Sigmoid colon (tissue), 4 donors: Measurements from ENCODE around the gene NSMF.
A peak's percentile ranks its signal among the peaks of the same experiment; 100 is the strongest.

Source experiments
- EP300 ChIP-seq, 4 donors: sonication (generic); formaldehyde crosslinking; IDR thresholded peaks; one replicate each; pipeline ENCODE4 v1.6.1; 2017; ENCODE audit warnings: antibody characterized with exemption in 4 of 4
- POLR2A ChIP-seq, 2 donors: fragments of 450-650 bp; IDR thresholded peaks; one replicate each; pipeline ENCODE4 v1.6.1; 2016; ENCODE audit warnings: antibody characterized with exemption in 2 of 2, mild to moderate bottlenecking in 2 of 2, moderate library complexity in 2 of 2
- POLR2AphosphoS5 ChIP-seq, 4 donors: sonication (generic); formaldehyde crosslinking; IDR thresholded peaks; one replicate each; pipeline ENCODE4 v1.6.1; 2017; ENCODE audit warnings: antibody characterized with exemption in 4 of 4
- TF ChIP-seq, protein P1 (sequence below), 4 experiments: fragments of 450-650 bp in 3 of 4; fragments of 200-600 bp in 1 of 4; IDR thresholded peaks; one replicate each; pipeline ENCODE4 v1.5.1; 2016 to 2019; ENCODE audit warnings: antibody characterized with exemption in 4 of 4, mild to moderate bottlenecking in 3 of 4, moderate library complexity in 2 of 4

DNA sequence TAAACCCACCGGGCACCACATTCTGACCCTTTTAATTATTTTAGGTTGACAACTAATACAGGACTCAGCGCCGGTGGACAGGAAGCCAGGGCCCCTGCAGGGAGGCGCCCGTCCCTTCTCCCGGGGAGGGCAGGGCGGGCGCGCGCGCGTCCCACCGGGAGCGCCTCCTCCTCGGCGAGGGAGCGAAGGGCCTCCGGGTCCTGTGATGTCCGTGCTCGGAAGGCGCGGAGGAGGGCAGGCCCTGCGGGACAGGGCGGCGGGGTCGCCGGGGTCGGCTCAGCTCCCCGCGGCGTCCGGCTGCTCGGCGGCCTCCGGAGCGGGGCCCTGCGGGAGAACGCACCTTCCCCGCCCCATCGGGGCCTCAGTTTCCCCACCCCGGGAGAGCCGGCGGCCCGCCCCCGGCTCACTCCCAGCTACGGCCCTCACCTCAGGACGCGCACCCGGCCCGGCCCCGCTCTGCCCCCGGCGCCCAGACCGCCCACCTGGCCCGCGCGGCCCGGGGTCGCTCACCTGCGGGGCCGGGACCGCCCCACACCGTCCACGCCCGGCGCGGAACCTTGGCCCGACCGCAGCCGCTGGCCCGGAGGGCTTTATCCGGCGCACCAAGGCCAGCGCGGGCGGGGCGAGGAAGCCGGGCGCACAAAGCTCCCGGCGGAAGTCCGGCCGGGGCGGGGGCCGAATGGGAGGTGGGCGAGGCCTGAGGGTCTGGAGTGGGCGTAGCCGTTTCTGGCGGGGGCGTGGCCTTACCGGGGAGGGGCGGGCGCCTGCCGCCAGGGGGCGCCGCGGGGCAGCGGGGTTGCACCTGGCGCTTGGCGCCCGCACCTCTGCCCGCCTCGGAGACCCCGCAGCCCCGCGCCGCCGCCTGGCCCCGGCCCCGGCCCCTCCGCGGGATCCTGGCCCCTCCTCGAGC lies 36.3 kb downstream of the NSMF start, which contains the start of the genes EXD3 and NOXA1:
- TF ChIP-seq, protein P1, sequence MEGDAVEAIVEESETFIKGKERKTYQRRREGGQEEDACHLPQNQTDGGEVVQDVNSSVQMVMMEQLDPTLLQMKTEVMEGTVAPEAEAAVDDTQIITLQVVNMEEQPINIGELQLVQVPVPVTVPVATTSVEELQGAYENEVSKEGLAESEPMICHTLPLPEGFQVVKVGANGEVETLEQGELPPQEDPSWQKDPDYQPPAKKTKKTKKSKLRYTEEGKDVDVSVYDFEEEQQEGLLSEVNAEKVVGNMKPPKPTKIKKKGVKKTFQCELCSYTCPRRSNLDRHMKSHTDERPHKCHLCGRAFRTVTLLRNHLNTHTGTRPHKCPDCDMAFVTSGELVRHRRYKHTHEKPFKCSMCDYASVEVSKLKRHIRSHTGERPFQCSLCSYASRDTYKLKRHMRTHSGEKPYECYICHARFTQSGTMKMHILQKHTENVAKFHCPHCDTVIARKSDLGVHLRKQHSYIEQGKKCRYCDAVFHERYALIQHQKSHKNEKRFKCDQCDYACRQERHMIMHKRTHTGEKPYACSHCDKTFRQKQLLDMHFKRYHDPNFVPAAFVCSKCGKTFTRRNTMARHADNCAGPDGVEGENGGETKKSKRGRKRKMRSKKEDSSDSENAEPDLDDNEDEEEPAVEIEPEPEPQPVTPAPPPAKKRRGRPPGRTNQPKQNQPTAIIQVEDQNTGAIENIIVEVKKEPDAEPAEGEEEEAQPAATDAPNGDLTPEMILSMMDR (IDR thresholded peaks at IDR 0.05), result peak in 2 of 4 experiments; percentile 22 to 66
- TF ChIP-seq POLR2AphosphoS5 (IDR thresholded peaks at IDR 0.05), result peak in 3 of 4 donors; percentile 51 to 68 (median 61)
- no peak for TF ChIP-seq POLR2A (IDR thresholded peaks at IDR 0.05)
- no peak for TF ChIP-seq EP300 (IDR thresholded peaks at IDR 0.05)
